H1 (cell line): Measurements from ENCODE around the gene INPP5A. TPM values are rescaled to one million over a fixed set of nuclear protein-coding genes. Genes with fewer than 3 reads are reported as not detected.

Experiments
- CTCF ChIA-PET: fragments of 300-600 bp; sonication (Branson Sonifier 250); formaldehyde crosslinking; loops from one replicate; lab custom pipeline; 2021; ENCODE audit not compliant: partially characterized antibody; lab: Charles Lee
- POLR2A ChIA-PET: fragments of 300-600 bp; sonication (Branson Sonifier 250); formaldehyde crosslinking; loops from one replicate; lab custom pipeline; 2021; ENCODE audit warnings: inconsistent platforms; ENCODE audit not compliant: partially characterized antibody; lab: Charles Lee
- DNase-seq, 2 experiments: peaks; one replicate each; pipeline versions ENCODE4 v3.0.0 to v3.0.0-alpha.2; 2010 to 2022; ENCODE audit warnings: low spot score in 2 of 2, low read depth in 1 of 2, mixed read lengths in 1 of 2
- FAIRE-seq: peaks from 2 replicates; lab custom pipeline; 2011; peaks lifted over from hg19 to GRCh38; lab: Jason Lieb, UNC
- H2AFZ ChIP-seq: 2 replicates; pipeline ENCODE4 v1.8.1; 2012; ENCODE audit warnings: low read length, inconsistent platforms
- H2AK5ac ChIP-seq: 2 replicates; pipeline ENCODE4 v1.6.1; 2013; ENCODE audit warnings: low read depth, low read length
- H2BK120ac ChIP-seq: replicated peaks from 2 replicates; pipeline ENCODE3; 2013; ENCODE audit warnings: low read depth, low read length, inconsistent platforms
- H2BK12ac ChIP-seq: 2 replicates; pipeline ENCODE4 v1.6.1; 2013; ENCODE audit warnings: low read depth, low read length
- H2BK15ac ChIP-seq: 2 replicates; pipeline ENCODE4 v1.6.1; 2013; ENCODE audit warnings: low read length
- H2BK20ac ChIP-seq: 2 replicates; pipeline ENCODE4 v1.6.1; 2013; ENCODE audit warnings: low read length
- H2BK5ac ChIP-seq: 2 replicates; pipeline ENCODE4 v1.6.1; 2013; ENCODE audit warnings: low read depth, low read length
- H3K14ac ChIP-seq: 2 replicates; pipeline ENCODE4 v1.6.1; 2013; ENCODE audit warnings: inconsistent platforms; ENCODE audit not compliant: insufficient read length
- H3K18ac ChIP-seq: 2 replicates; pipeline ENCODE4 v1.6.1; 2013; ENCODE audit warnings: low read length; ENCODE audit errors: extremely low read depth
- H3K23ac ChIP-seq: 2 replicates; pipeline ENCODE4 v1.6.1; 2013; ENCODE audit warnings: inconsistent platforms; ENCODE audit not compliant: insufficient read length
- H3K23me2 ChIP-seq: 2 replicates; pipeline ENCODE4 v1.6.1; 2013; ENCODE audit warnings: low read depth, low read length
- H3K27ac ChIP-seq: 2 replicates; pipeline ENCODE4 v1.6.1; 2011; ENCODE audit warnings: low read depth, low read length, inconsistent platforms
- H3K27me3 ChIP-seq, 4 experiments: replicated peaks in 1 of 4; 1 replicate in 1 of 4; 2 replicates in 3 of 4; pipeline versions ENCODE4 v1.6.1 to v1.8.1; 2011 to 2013; ENCODE audit warnings: low read length in 3 of 4, mild to moderate bottlenecking in 3 of 4, inconsistent platforms in 2 of 4, mixed read lengths in 2 of 4, moderate library complexity in 1 of 4; ENCODE audit not compliant: control insufficient read depth in 3 of 4, insufficient read depth in 3 of 4; ENCODE audit errors: extremely low read depth in 1 of 4
- H3K36me3 ChIP-seq, 4 experiments: 2 replicates each; pipeline versions ENCODE4 v1.6.1 to v1.8.1; 2011 to 2013; ENCODE audit warnings: mild to moderate bottlenecking in 4 of 4, low read length in 3 of 4, moderate library complexity in 2 of 4, control low read depth in 1 of 4, inconsistent platforms in 1 of 4; ENCODE audit not compliant: insufficient read depth in 4 of 4, control insufficient read depth in 2 of 4
- H3K4ac ChIP-seq: replicated peaks from 2 replicates; pipeline ENCODE3; 2013; ENCODE audit warnings: low read length, low read depth, mixed read lengths, inconsistent platforms; ENCODE audit not compliant: insufficient read length
- H3K4me1 ChIP-seq, 4 experiments: replicated peaks in 1 of 4; 1 replicate in 1 of 4; 2 replicates in 3 of 4; pipeline versions ENCODE4 v1.6.1 to v1.8.1; 2011 to 2013; ENCODE audit warnings: low read length in 3 of 4, inconsistent platforms in 2 of 4, mixed read lengths in 1 of 4; ENCODE audit not compliant: insufficient read depth in 4 of 4, control insufficient read depth in 3 of 4
- H3K4me2 ChIP-seq, 2 experiments: 2 replicates each; pipeline versions ENCODE4 v1.6.1 to v1.8.1; 2011 to 2013; ENCODE audit warnings: low read depth in 2 of 2, low read length in 2 of 2, control low read depth in 1 of 2, inconsistent platforms in 1 of 2, mild to moderate bottlenecking in 1 of 2; ENCODE audit not compliant: insufficient read depth in 1 of 2
- H3K4me3 ChIP-seq, 4 experiments: fragments of 200-600, 300-600 bp in 1 of 4; sonication (generic), shearing (Covaris generic), sonication (Bioruptor Twin) in 1 of 4; 2 replicates each; pipeline versions ENCODE4 v1.5.1 to v1.8.1; 2011 to 2016; ENCODE audit warnings: low read length in 4 of 4, low read depth in 3 of 4, control low read depth in 2 of 4, inconsistent platforms in 2 of 4, mild to moderate bottlenecking in 2 of 4, mixed read lengths in 1 of 4, moderate library complexity in 1 of 4; ENCODE audit not compliant: insufficient read depth in 2 of 4; ENCODE audit errors: extremely low read depth in 1 of 4
- H3K56ac ChIP-seq: replicated peaks from 2 replicates; pipeline ENCODE3; 2013; ENCODE audit warnings: low read depth, mild to moderate bottlenecking, mixed read lengths, low read length, inconsistent platforms; ENCODE audit not compliant: insufficient read length
- H3K79me1 ChIP-seq: 2 replicates; pipeline ENCODE4 v1.6.1; 2013; ENCODE audit warnings: low read depth, low read length, control low read depth
- H3K79me2 ChIP-seq, 2 experiments: 2 replicates each; pipeline versions ENCODE4 v1.6.1 to v1.8.1; 2012 to 2013; ENCODE audit warnings: low read length in 2 of 2, mild to moderate bottlenecking in 2 of 2, inconsistent platforms in 1 of 2; ENCODE audit not compliant: insufficient read depth in 2 of 2, control insufficient read depth in 1 of 2
- H3K9ac ChIP-seq, 4 experiments: replicated peaks in 1 of 4; 1 replicate in 1 of 4; 2 replicates in 3 of 4; pipeline versions ENCODE4 v1.6.1 to v1.8.1; 2011 to 2013; ENCODE audit warnings: low read depth in 3 of 4, low read length in 3 of 4, control low read depth in 2 of 4, mild to moderate bottlenecking in 2 of 4, moderate library complexity in 2 of 4, inconsistent platforms in 1 of 4; ENCODE audit errors: extremely low read depth in 1 of 4
- H3K9me3 ChIP-seq, 2 experiments: 2 replicates each; pipeline versions ENCODE4 v1.6.1 to v1.8.1; 2012 to 2013; ENCODE audit warnings: mild to moderate bottlenecking in 2 of 2, moderate library complexity in 2 of 2, control low read depth in 1 of 2, inconsistent platforms in 1 of 2, low read depth in 1 of 2, low read length in 1 of 2, mixed read lengths in 1 of 2; ENCODE audit not compliant: insufficient read depth in 2 of 2
- H4K20me1 ChIP-seq, 2 experiments: replicated peaks in 1 of 2; 2 replicates each; pipeline versions ENCODE3 to v1.8.1; 2011 to 2013; ENCODE audit warnings: inconsistent platforms in 2 of 2, low read length in 2 of 2, mild to moderate bottlenecking in 1 of 2; ENCODE audit not compliant: insufficient read depth in 2 of 2, control insufficient read depth in 1 of 2
- H4K5ac ChIP-seq: 2 replicates; pipeline ENCODE4 v1.6.1; 2013; ENCODE audit warnings: low read length, low read depth, mixed read lengths, inconsistent platforms; ENCODE audit not compliant: insufficient read length
- H4K8ac ChIP-seq: 2 replicates; pipeline ENCODE4 v1.8.0; 2013; ENCODE audit warnings: mild to moderate bottlenecking, moderate library complexity, low read length, inconsistent platforms; ENCODE audit not compliant: insufficient read depth; ENCODE audit errors: extremely low read depth
- H4K91ac ChIP-seq: replicated peaks from 2 replicates; pipeline ENCODE3; 2013; ENCODE audit warnings: low read length, mixed read lengths, inconsistent platforms; ENCODE audit not compliant: insufficient read length
- CTBP2 ChIP-seq: IDR thresholded peaks from 2 replicates; pipeline ENCODE4 v1.7.0; 2011; ENCODE audit warnings: borderline replicate concordance, mild to moderate bottlenecking, moderate library complexity, mixed read lengths, low read length; ENCODE audit not compliant: insufficient read depth, insufficient read length
- KDM5A ChIP-seq: fragments of 200-600 bp; IDR thresholded peaks from 2 replicates; pipeline ENCODE4 v1.7.1; 2012; ENCODE audit warnings: mild to moderate bottlenecking, low read length, inconsistent platforms, mixed read lengths
- POU5F1 ChIP-seq: IDR thresholded peaks from 2 replicates; pipeline ENCODE4 v1.6.1; 2011; ENCODE audit warnings: low read depth, mild to moderate bottlenecking, low read length, moderate library complexity
- RNF2 ChIP-seq: fragments of 200-900, 300-1000 bp; sonication (generic); IDR thresholded peaks from 2 replicates; pipeline ENCODE4 v1.7.1; 2016; ENCODE audit warnings: borderline replicate concordance, low read depth, mild to moderate bottlenecking, antibody characterized with exemption, low read length; ENCODE audit not compliant: poor library complexity, severe bottlenecking; ENCODE audit errors: missing control alignments
- SAP30 ChIP-seq: fragments of 300-600 bp; sonication (generic); IDR thresholded peaks from 2 replicates; pipeline ENCODE4 v1.7.1; 2012; ENCODE audit warnings: low read length, moderate library complexity, mild to moderate bottlenecking, inconsistent platforms; ENCODE audit not compliant: insufficient read depth, insufficient replicate concordance
- SIRT6 ChIP-seq: IDR thresholded peaks from one replicate; pipeline ENCODE4 v1.7.1; 2012; ENCODE audit warnings: low read length, inconsistent platforms
- SP4 ChIP-seq: IDR thresholded peaks from 2 replicates; pipeline ENCODE4 v1.6.1; 2012; ENCODE audit warnings: low read length, inconsistent platforms
- TAF7 ChIP-seq: optimal IDR thresholded peaks from 2 replicates; pipeline ENCODE3; 2011; ENCODE audit warnings: low read depth, mild to moderate bottlenecking, inconsistent platforms, low read length, moderate library complexity, borderline replicate concordance
- TEAD4 ChIP-seq: IDR thresholded peaks from 2 replicates; pipeline ENCODE4 v1.6.1; 2012; ENCODE audit warnings: low read depth, low read length, inconsistent platforms, mixed read lengths
- WGBS, 2 experiments: shearing (Covaris generic) in 1 of 2; methylation state at CpG; one replicate each; pipeline versions ENCODE4 v1.1.6 to v1.1.7; 2013 to 2015; ENCODE audit warnings: low lambda C conversion rate in 2 of 2, mixed read lengths in 2 of 2, inconsistent platforms in 1 of 2, low coverage in 1 of 2, missing lambda C conversion rate in 1 of 2; ENCODE audit not compliant: insufficient replicate concordance in 2 of 2, insufficient coverage in 1 of 2, insufficient read length in 1 of 2; ENCODE audit errors: extremely low coverage in 1 of 2, missing lambda C conversion rate in 1 of 2; 5-methylcytosine and 5-hydroxymethylcytosine counted together
- polyA plus RNA-seq, 7 experiments: library from polyadenylated mRNA; depleted of rRNA in 3 of 7; stranded (reverse) in 5 of 7; unstranded in 2 of 7; fragments of >200 nt in 5 of 7; fragments of 200-250 nt in 2 of 7; gene quantifications; 1 replicate in 5 of 7; 2 replicates in 1 of 7; 4 replicates in 1 of 7; pipeline versions ENCODE4 v1.2.1 to v1.2.3, GENCODE V29; 2011 to 2013; ENCODE audit warnings: missing spikeins in 2 of 7, mixed read lengths in 2 of 7
- total RNA-seq: library from RNA; stranded (reverse); fragmentation: NEBNext Ultra II Directional; extraction: Animal tissue kit (Norgen Biotek cat#: 25700); gene quantifications from 2 replicates; pipeline ENCODE4 v1.2.1, GENCODE V29; 2021
- TF ChIP-seq, protein P1 (sequence below): IDR thresholded peaks from 2 replicates; pipeline ENCODE4 v1.6.1; 2012; ENCODE audit warnings: inconsistent platforms

The INPP5A gene
- total and polyA plus RNA-seq, 2 of the 8 experiments (the other 6 are each of a cell fraction or from before 2014, with no cell fraction given): 19.7 to 27.5 TPM

GRCh38 chr10:132558516-132559413 lies 21.2 kb downstream of the INPP5A start:
- 89% methylated on average over 30 of the region's 32 CpGs; no CpG with 5 or more reads in 1 of the 2 experiments for WGBS, 2 experiments
- Histone ChIP-seq H3K4ac (no peak overlapping the region), H3K79me2 (peaks cover 3 to 23% of the 10 kb centered on the region in 2 experiments), H3K4me3 (no peak overlapping the region), H3K23me2 (peaks cover 1% of the 10 kb centered on the region; the same call in 1 of the 2 replicates), H2BK15ac (no peak overlapping the region; the same call in 1 of the 2 replicates), H3K36me3 (no peaks in the 10 kb centered on the region), H2BK120ac (no peak overlapping the region), H3K4me2 (no peak overlapping the region), H3K18ac (no peak overlapping the region; the same call in none of the 2 replicates), H3K4me1 (no peaks in the 10 kb centered on the region; a peak in 2 of 7 replicates), H4K91ac (no peak overlapping the region), H2AK5ac (no peak overlapping the region), H2BK12ac (0 out of 2 replicates have a peak overlapping the region, but pooled peaks have one; percentile 9), H3K9me3 (no peaks in the 10 kb centered on the region; a peak in 1 of 4 replicates), H3K56ac (no peak overlapping the region), H2BK20ac (no peak overlapping the region), H3K14ac (no peak overlapping the region), H3K23ac (no peak overlapping the region), H4K5ac (no peak overlapping the region), H4K20me1 (peaks cover 2 to 28% of the 10 kb centered on the region in 2 experiments), H2BK5ac (no peak overlapping the region), H4K8ac (peak overlapping the region; percentile 29), H2AFZ (no peak overlapping the region), H3K27ac (no peak overlapping the region), H3K9ac (no peak overlapping the region), H3K79me1 (peaks cover 17% of the 10 kb centered on the region), H3K27me3 (no peaks in the 10 kb centered on the region; a peak in 1 of 7 replicates)
- POLR2A ChIA-PET: interaction anchor here (1.0 to 1.1 kb wide), 2 partner anchors 17 to 90 kb away, joined by 3 to 4 read pairs; no protein-coding TSS in a partner anchor
- CTCF ChIA-PET: interaction anchor here (0.7 to 2.2 kb wide), 10 partner anchors 8 to 187 kb away, joined by 3 to 6 read pairs (median 3); no protein-coding TSS in a partner anchor
- FAIRE-seq (no peak), DNase-seq (no peak)
- TF ChIP-seq SAP30 (no peak), KDM5A (no peak), CTBP2 (no peak), POU5F1 (no peak), TEAD4 (no peak), SP4 (no peak), TAF7 (no peak), RNF2 (no peak), SIRT6 (no peak)
- TF ChIP-seq, protein P1, sequence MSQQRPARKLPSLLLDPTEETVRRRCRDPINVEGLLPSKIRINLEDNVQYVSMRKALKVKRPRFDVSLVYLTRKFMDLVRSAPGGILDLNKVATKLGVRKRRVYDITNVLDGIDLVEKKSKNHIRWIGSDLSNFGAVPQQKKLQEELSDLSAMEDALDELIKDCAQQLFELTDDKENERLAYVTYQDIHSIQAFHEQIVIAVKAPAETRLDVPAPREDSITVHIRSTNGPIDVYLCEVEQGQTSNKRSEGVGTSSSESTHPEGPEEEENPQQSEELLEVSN: no peak
